Thyroid gland (tissue), 4 donors: Measurements from ENCODE around the gene KCNQ1. TPM values are rescaled to one million over a fixed set of nuclear protein-coding genes. Genes with fewer than 3 reads are reported as not detected.

Experiments used
- DNase-seq, 2 donors: peaks; one replicate each; pipeline ENCODE4 v3.0.0-alpha.2; 2019
- H3K27ac ChIP-seq, 3 donors: fragments of 200-600 bp; sonication (generic); 1 replicate in 2 of 3; 2 replicates in 1 of 3; pipeline ENCODE4 v1.5.1; 2016 to 2019; ENCODE audit warnings: mild to moderate bottlenecking in 1 of 3, moderate library complexity in 1 of 3
- H3K27me3 ChIP-seq: fragments of 200-600 bp; sonication (generic); one replicate; pipeline ENCODE4 v1.5.1; 2019
- H3K36me3 ChIP-seq, 2 donors: fragments of 200-600 bp; sonication (generic); one replicate each; pipeline ENCODE4 v1.5.1; 2016 to 2019
- H3K4me1 ChIP-seq, 2 donors: fragments of 200-600 bp; sonication (generic); one replicate each; pipeline ENCODE4 v1.5.1; 2017 to 2019
- H3K4me3 ChIP-seq, 3 donors: fragments of 200-600 bp; sonication (generic); replicated peaks in 1 of 3; 1 replicate in 2 of 3; 2 replicates in 1 of 3; pipeline ENCODE4 v1.5.1; 2016; ENCODE audit warnings: mild to moderate bottlenecking in 1 of 3
- H3K9me3 ChIP-seq: fragments of 200-600 bp; sonication (generic); one replicate; pipeline ENCODE4 v1.5.1; 2017
- CTCF ChIP-seq, 6 experiments: fragments of 200-600 bp in 3 of 6; fragments of 450-650 bp in 3 of 6; sonication (generic) in 3 of 6; IDR thresholded peaks; one replicate each; pipeline ENCODE4 v1.5.1; 2016 to 2019; ENCODE audit warnings: antibody characterized with exemption in 6 of 6, mild to moderate bottlenecking in 2 of 6, inconsistent platforms in 1 of 6, moderate library complexity in 1 of 6
- POLR2A ChIP-seq, 2 donors: fragments of 450-650 bp; IDR thresholded peaks; one replicate each; pipeline ENCODE4 v1.6.1; 2017; ENCODE audit warnings: antibody characterized with exemption in 2 of 2, mild to moderate bottlenecking in 2 of 2, moderate library complexity in 1 of 2
- WGBS, 2 donors: methylation state at CpG; one replicate each; pipeline ENCODE4 v1.1.5; 2017; 5-methylcytosine and 5-hydroxymethylcytosine counted together
- intact Hi-C: fragments of 100-400 bp; cut with DNase I; formaldehyde crosslinking; loops from one replicate; pipeline ENCODE4 v1.15.1; 2023
- total RNA-seq, 4 donors: library from RNA; depleted of rRNA; stranded (reverse); fragments of >200 nt; gene quantifications; one replicate each; pipeline ENCODE4 v1.2.3, GENCODE V29; 2016

KCNQ1 gene
- total RNA-seq, 4 donors from 2014 or later: 51.3 to 103 (median 97.8) TPM

- H3K4me1 ChIP-seq: peaks cover 15 to 24% of the 10 kb centered on the region in 2 donors
- WGBS, 2 donors: 3 to 4% methylated on average over 23 to 26 of the region's 34 CpGs
- H3K27me3 ChIP-seq: no peaks in the 10 kb centered on the region
- TF ChIP-seq POLR2A (IDR thresholded peaks at IDR 0.05) (peak in 1 of 2 donors; percentile 13), CTCF (IDR thresholded peaks at IDR 0.05) (peak; percentile 84 to 95 (median 90))
- intact Hi-C loops: loop anchor here (5.0 to 10.0 kb wide), 2 partner anchors 465 to 588 kb away; partner anchors contain the start of genes C11orf21 and TSPAN32
- peak overlapping the region in 1 of 3 donors; percentile 40 for H3K4me3 ChIP-seq
- DNase-seq: peak; percentile 55 to 64
- peak overlapping the region in 2 of 3 donors; percentile 71 to 76 for H3K27ac ChIP-seq
- H3K9me3 ChIP-seq: no peaks in the 10 kb centered on the region
- no peaks in the 10 kb centered on the region for H3K36me3 ChIP-seq
Observed at GRCh38 chr11:2892215-2892966, 447.6 kb downstream of the KCNQ1 start.

- no peaks in the 10 kb centered on the region for H3K9me3 ChIP-seq
- no peak for TF ChIP-seq POLR2A (IDR thresholded peaks at IDR 0.05)
- peak in 1 of 6 experiments; percentile 4 for TF ChIP-seq CTCF (IDR thresholded peaks at IDR 0.05)
- no peaks in the 10 kb centered on the region for H3K27me3 ChIP-seq
- peak overlapping the region in 2 of 3 donors; percentile 71 to 76 for H3K27ac ChIP-seq
- no peak overlapping the region for H3K4me3 ChIP-seq
- no peak for DNase-seq
- no peaks in the 10 kb centered on the region for H3K36me3 ChIP-seq
- intact Hi-C loops: loop anchor here (5.0 to 10.0 kb wide), 2 partner anchors 466 to 588 kb away; partner anchors contain the start of genes C11orf21 and TSPAN32
- H3K4me1 ChIP-seq: peaks cover 15 to 21% of the 10 kb centered on the region in 2 donors
- 53 to 57% methylated on average over 4 of the region's 4 CpGs for whole genome bisulfite sequencing, 2 donors
Observed at GRCh38 chr11:2892967-2893528, 448.2 kb downstream of the KCNQ1 start.

- TF ChIP-seq CTCF (IDR thresholded peaks at IDR 0.05) (no peak), POLR2A (IDR thresholded peaks at IDR 0.05) (no peak)
- intact Hi-C loops: loop anchor here (5.0 to 10.0 kb wide), 2 partner anchors 467 to 589 kb away; partner anchors contain the start of genes C11orf21 and TSPAN32
- no peaks in the 10 kb centered on the region for H3K27me3 ChIP-seq
- H3K4me1 ChIP-seq: peaks cover 15 to 26% of the 10 kb centered on the region in 2 donors
- no peak overlapping the region for H3K4me3 ChIP-seq
- H3K9me3 ChIP-seq: no peaks in the 10 kb centered on the region
- H3K27ac ChIP-seq: no peak overlapping the region
- no peak for DNase-seq
- WGBS, 2 donors: 88 to 89% methylated on average over 4 of the region's 4 CpGs
- no peaks in the 10 kb centered on the region for H3K36me3 ChIP-seq
Observed at GRCh38 chr11:2893935-2894334, 449.1 kb downstream of the KCNQ1 start.

- DNase-seq: no peak
- H3K4me1 ChIP-seq: peaks cover 15 to 35% of the 10 kb centered on the region in 2 donors
- WGBS, 2 donors: 75 to 80% methylated on average over 9 of the region's 9 CpGs
- H3K27ac ChIP-seq: no peak overlapping the region
- H3K4me3 ChIP-seq: no peak overlapping the region
- intact Hi-C loops: loop anchor here (10.0 kb wide), 1 partner anchor 591 kb away; the partner anchor contains the start of genes C11orf21 and TSPAN32
- no peaks in the 10 kb centered on the region for H3K27me3 ChIP-seq
- H3K36me3 ChIP-seq: no peaks in the 10 kb centered on the region
- no peak for TF ChIP-seq CTCF (IDR thresholded peaks at IDR 0.05)
- no peak for TF ChIP-seq POLR2A (IDR thresholded peaks at IDR 0.05)
- no peaks in the 10 kb centered on the region for H3K9me3 ChIP-seq
Observed at GRCh38 chr11:2896047-2896446, 451.2 kb downstream of the KCNQ1 start.
